ENCODE measurements around the gene ZNF687.

The ZNF687 gene

DNA sequence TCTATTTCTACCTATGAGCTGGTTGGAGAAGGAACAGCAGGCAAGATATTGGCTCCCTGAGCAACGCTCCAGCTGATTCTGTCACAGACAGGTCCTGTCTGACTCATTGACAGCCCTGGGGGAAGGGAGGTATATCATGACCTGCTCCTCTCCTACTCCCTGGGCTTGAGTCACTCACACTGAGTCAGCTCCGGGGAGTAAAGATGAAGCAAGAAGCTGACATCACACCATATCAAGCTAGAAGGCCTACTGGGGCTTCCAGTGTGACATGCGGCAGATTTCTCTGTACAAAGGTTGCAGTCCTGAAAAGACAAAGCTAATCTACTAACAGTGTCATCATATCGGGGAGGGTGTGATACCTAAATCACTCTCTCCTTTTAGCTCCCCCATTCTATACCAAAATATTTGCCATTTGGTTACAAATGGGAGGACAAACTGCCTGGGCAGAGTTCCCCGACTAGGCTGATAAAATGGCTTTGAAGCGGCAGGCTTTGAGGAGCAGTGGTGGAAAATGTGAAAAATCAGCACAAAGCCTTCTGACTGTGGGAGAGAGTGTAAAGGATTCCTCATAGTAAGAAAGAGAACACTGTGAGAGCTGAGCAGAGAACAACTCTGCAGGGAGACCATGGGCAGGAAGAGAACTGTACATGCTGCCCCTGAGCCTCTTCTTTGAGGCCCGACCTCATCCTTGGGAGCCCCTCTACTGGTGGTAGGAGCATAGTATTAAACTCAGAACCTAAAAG lies 29.7 kb downstream of the ZNF687 start:
- ATAC-seq, result peak; percentile 95
- TF ChIP-seq ZNF565 (CRISPR knock-in tag; conservative IDR thresholded peaks at IDR 0.05; ENCODE audit: low read depth), result no peak
- TF ChIP-seq, protein P1, sequence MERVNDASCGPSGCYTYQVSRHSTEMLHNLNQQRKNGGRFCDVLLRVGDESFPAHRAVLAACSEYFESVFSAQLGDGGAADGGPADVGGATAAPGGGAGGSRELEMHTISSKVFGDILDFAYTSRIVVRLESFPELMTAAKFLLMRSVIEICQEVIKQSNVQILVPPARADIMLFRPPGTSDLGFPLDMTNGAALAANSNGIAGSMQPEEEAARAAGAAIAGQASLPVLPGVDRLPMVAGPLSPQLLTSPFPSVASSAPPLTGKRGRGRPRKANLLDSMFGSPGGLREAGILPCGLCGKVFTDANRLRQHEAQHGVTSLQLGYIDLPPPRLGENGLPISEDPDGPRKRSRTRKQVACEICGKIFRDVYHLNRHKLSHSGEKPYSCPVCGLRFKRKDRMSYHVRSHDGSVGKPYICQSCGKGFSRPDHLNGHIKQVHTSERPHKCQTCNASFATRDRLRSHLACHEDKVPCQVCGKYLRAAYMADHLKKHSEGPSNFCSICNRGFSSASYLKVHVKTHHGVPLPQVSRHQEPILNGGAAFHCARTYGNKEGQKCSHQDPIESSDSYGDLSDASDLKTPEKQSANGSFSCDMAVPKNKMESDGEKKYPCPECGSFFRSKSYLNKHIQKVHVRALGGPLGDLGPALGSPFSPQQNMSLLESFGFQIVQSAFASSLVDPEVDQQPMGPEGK (CRISPR knock-in tag; IDR thresholded peaks at IDR 0.05; ENCODE audit: borderline replicate concordance), result no peak
- TF ChIP-seq, protein P2, sequence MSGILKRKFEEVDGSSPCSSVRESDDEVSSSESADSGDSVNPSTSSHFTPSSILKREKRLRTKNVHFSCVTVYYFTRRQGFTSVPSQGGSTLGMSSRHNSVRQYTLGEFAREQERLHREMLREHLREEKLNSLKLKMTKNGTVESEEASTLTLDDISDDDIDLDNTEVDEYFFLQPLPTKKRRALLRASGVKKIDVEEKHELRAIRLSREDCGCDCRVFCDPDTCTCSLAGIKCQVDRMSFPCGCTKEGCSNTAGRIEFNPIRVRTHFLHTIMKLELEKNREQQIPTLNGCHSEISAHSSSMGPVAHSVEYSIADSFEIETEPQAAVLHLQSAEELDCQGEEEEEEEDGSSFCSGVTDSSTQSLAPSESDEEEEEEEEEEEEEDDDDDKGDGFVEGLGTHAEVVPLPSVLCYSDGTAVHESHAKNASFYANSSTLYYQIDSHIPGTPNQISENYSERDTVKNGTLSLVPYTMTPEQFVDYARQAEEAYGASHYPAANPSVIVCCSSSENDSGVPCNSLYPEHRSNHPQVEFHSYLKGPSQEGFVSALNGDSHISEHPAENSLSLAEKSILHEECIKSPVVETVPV (CRISPR knock-in tag; IDR thresholded peaks at IDR 0.05), result no peak
- TF ChIP-seq, protein P3, sequence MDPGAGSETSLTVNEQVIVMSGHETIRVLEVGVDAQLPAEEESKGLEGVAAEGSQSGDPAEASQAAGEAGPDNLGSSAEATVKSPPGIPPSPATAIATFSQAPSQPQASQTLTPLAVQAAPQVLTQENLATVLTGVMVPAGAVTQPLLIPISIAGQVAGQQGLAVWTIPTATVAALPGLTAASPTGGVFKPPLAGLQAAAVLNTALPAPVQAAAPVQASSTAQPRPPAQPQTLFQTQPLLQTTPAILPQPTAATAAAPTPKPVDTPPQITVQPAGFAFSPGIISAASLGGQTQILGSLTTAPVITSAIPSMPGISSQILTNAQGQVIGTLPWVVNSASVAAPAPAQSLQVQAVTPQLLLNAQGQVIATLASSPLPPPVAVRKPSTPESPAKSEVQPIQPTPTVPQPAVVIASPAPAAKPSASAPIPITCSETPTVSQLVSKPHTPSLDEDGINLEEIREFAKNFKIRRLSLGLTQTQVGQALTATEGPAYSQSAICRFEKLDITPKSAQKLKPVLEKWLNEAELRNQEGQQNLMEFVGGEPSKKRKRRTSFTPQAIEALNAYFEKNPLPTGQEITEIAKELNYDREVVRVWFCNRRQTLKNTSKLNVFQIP (CRISPR knock-in tag; IDR thresholded peaks at IDR 0.05; ENCODE audit: borderline replicate concordance, low read depth), result 0 out of 2 replicates have a peak, but pooled peaks have one; percentile 77
- no peak for TF ChIP-seq ZC3H10 (CRISPR knock-in tag; IDR thresholded peaks at IDR 0.05)
- no peak for TF ChIP-seq TCF4 (CRISPR knock-in tag; IDR thresholded peaks at IDR 0.05; ENCODE audit: borderline replicate concordance)
- 0 out of 2 replicates have a peak, but pooled peaks have one; percentile 34 for TF ChIP-seq ZFP3 (CRISPR knock-in tag; IDR thresholded peaks at IDR 0.05)
- TF ChIP-seq ZFP30 (CRISPR knock-in tag; IDR thresholded peaks at IDR 0.05), result no peak
- no peak for TF ChIP-seq PPARA (CRISPR knock-in tag; IDR thresholded peaks at IDR 0.05; ENCODE audit: borderline replicate concordance)
- peak; percentile 88 for TF ChIP-seq OSR1 (CRISPR knock-in tag; IDR thresholded peaks at IDR 0.05)
- no peak for TF ChIP-seq ZNF8 (CRISPR knock-in tag; IDR thresholded peaks at IDR 0.05)
- no peak for TF ChIP-seq ISL1 (CRISPR knock-in tag; IDR thresholded peaks at IDR 0.05)
- TF ChIP-seq ZNF70 (CRISPR knock-in tag; IDR thresholded peaks at IDR 0.05), result no peak
- TF ChIP-seq RARB (CRISPR knock-in tag; IDR thresholded peaks at IDR 0.05), result no peak
- TF ChIP-seq TOX (CRISPR knock-in tag; IDR thresholded peaks at IDR 0.05; ENCODE audit: borderline replicate concordance), result no peak; the same call in 1 of the 2 replicates
- TF ChIP-seq, protein P4, sequence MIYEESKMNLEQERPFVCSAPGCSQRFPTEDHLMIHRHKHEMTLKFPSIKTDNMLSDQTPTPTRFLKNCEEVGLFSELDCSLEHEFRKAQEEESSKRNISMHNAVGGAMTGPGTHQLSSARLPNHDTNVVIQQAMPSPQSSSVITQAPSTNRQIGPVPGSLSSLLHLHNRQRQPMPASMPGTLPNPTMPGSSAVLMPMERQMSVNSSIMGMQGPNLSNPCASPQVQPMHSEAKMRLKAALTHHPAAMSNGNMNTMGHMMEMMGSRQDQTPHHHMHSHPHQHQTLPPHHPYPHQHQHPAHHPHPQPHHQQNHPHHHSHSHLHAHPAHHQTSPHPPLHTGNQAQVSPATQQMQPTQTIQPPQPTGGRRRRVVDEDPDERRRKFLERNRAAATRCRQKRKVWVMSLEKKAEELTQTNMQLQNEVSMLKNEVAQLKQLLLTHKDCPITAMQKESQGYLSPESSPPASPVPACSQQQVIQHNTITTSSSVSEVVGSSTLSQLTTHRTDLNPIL (CRISPR knock-in tag; IDR thresholded peaks at IDR 0.05; ENCODE audit: low read depth), result no peak
- TF ChIP-seq BACH2 (CRISPR knock-in tag; IDR thresholded peaks at IDR 0.05; ENCODE audit: borderline replicate concordance), result no peak
- TF ChIP-seq GLIS3 (CRISPR knock-in tag; IDR thresholded peaks at IDR 0.05), result no peak
- peak; percentile 67; the same call in 1 of the 2 replicates for TF ChIP-seq CSDC2 (CRISPR knock-in tag; IDR thresholded peaks at IDR 0.05)
- no peak for TF ChIP-seq SNAI2 (CRISPR knock-in tag; IDR thresholded peaks at IDR 0.05)

DNA sequence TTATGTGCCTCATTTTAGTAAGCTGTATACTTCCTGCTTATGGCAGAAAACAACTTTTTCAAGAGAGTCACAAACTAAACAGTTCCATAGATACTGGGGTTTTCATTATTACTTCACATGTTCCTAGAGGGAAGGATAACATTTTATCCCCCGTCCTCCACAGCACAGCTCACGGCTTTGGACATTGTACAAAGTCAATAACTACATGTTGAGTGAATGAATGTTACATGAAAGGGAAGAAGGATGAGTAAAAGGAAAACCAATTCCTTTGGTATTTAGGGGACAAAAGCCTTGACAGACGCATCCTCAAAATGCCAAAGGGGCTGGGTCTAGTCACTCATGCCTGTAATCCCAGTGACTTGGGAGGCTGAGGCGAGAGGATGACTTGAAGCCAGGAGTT lies 30.3 kb downstream of the ZNF687 start:
- TF ChIP-seq CSDC2 (CRISPR knock-in tag; IDR thresholded peaks at IDR 0.05) (no peak), RARB (CRISPR knock-in tag; IDR thresholded peaks at IDR 0.05) (no peak), ZFP30 (CRISPR knock-in tag; IDR thresholded peaks at IDR 0.05) (no peak), GLIS3 (CRISPR knock-in tag; IDR thresholded peaks at IDR 0.05) (no peak), BACH2 (CRISPR knock-in tag; IDR thresholded peaks at IDR 0.05; ENCODE audit: borderline replicate concordance) (no peak), ARNTL (CRISPR knock-in tag; IDR thresholded peaks at IDR 0.05; ENCODE audit: borderline replicate concordance, low read depth) (no peak), TCF4 (CRISPR knock-in tag; IDR thresholded peaks at IDR 0.05; ENCODE audit: borderline replicate concordance) (no peak), ESRRG (CRISPR knock-in tag; IDR thresholded peaks at IDR 0.05) (no peak), ZC3H10 (CRISPR knock-in tag; IDR thresholded peaks at IDR 0.05) (no peak), TOX (CRISPR knock-in tag; IDR thresholded peaks at IDR 0.05; ENCODE audit: borderline replicate concordance) (no peak)
- TF ChIP-seq, protein P1 (CRISPR knock-in tag; IDR thresholded peaks at IDR 0.05; ENCODE audit: borderline replicate concordance), result no peak
- TF ChIP-seq, protein P3 (CRISPR knock-in tag; IDR thresholded peaks at IDR 0.05; ENCODE audit: borderline replicate concordance, low read depth), result no peak
- ATAC-seq, result no peak
